GM12892 (cell line): ENCODE data around the gene BCKDHB.

ENCODE experiments used
- POLR2A ChIP-seq: IDR thresholded peaks from 2 replicates; pipeline ENCODE4 v1.6.1; 2011; ENCODE audit warnings: low read depth, low read length, control low read depth
- TAF1 ChIP-seq: IDR thresholded peaks from 2 replicates; pipeline ENCODE4 v1.6.1; 2011; ENCODE audit warnings: low read depth, mild to moderate bottlenecking, control low read depth, low read length, borderline replicate concordance

GRCh38 chr6:80250391-80250997 is 144.0 kb downstream of the BCKDHB start:
- TF ChIP-seq POLR2A (no peak), TAF1 (no peak)
